ENCODE data around the gene TK1.
"Not testable (repeated sequence)": the region's sequence is repeated elsewhere in the genome, so short reads cannot be mapped to it uniquely, and the experiment has no call there.

Gene TK1

DNA sequence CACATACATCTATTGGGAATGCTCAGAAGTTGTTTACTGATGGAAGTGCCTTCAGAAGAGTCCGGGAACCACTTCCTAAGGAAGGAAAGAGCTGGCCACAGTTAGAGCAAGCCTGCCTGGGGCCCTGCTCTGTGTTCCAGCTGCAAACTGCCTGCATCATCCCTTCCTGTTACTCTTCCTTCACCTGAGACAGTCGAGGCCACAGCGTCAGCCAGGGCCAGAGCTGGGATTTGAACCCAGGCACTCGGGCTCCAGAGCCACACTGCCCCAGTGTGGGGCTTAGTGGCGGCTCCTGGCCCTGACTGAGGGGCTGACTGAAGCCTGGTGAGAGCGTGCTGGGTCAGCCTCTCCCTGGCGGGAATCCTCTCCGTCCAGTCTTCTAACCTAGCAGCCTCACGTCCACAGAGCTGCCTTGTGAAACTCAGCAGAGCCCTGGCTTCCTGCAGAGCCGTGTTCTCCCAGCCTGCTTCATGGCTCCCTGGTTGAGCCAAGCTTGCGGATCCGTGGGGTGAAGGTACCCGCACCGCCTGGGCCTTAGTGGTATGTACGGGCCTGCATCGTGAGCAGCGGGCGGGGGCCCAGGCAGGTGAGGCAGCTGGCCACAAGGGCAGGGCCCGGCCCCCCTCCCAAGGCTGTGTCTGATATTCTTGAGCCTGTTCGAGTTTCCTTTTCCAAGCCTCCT is 45.3 kb downstream of the TK1 start:
- no peak for TF ChIP-seq CTCF (IDR thresholded peaks at IDR 0.05)
- no peak overlapping the region for H3K4me3 ChIP-seq
- DNase-seq (ENCODE audit: low spot score), result peak; percentile 69
- no peak overlapping the region for H3K27ac ChIP-seq

DNA sequence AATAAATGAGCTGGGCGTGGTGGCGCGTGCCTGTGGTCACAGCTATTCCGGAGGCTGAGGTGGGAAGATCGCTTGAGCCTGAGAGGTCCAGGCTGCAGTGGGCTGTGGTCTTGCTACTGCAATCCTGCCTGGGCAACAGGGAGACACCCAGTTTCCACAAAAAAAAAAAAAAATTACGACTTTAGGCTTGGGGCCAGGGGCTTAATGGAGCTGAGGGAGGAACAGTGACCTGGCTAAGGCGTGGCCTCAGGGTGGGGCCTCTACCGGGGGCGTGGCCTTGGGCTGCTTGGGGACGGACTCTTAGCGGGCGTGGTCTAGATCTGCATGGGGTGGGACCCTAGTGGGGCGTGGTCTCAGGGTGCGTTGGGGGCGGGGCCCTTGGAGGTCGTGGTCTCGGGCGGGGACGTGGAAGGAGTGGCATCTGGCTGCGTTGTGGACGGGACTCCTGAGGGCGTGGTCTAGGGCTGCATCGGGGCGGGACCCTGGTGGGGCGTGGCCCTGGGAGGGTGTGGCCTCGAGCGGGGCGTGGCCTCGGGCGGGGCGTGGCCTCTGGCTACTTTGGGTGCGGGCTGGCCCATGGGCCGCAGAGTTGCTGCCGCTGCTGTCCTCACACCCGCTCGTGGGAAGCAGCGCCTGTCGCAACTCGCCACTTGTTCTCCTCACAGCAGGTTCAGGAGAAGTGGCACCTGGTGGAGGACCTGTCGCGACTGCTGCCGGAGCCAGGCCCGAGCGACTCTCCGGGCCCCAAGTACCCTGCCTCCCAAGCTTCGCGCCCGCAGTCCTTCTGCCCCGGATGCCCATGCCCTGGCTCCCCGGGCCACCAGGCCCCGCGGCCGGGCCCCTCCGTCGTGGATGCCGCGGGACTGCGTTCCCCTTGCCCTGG is 46.4 kb downstream of the TK1 start:
- TF ChIP-seq CTCF (IDR thresholded peaks at IDR 0.05), result no peak
- Histone ChIP-seq H3K27ac (peak overlapping the region in 1 of 2 donors; percentile 2), H3K4me3 (peak overlapping the region; percentile 14)
- peak; percentile 83 for DNase-seq (ENCODE audit: low spot score)

GRCh38 chr17:78139861-78140168 is 47.0 kb downstream of the TK1 start:
- DNase-seq (ENCODE audit: low spot score); H3K27ac ChIP-seq; H3K4me3 ChIP-seq: not testable (repeated sequence)

- no peak overlapping the region for H3K27ac ChIP-seq
- no peak for TF ChIP-seq CTCF (IDR thresholded peaks at IDR 0.05)
- DNase-seq (ENCODE audit: low spot score), result peak; percentile 71
- H3K4me3 ChIP-seq, result no peak overlapping the region
These were observed 48.4 kb downstream of the TK1 start for GRCh38 chr17:78138204-78139060.

DNA sequence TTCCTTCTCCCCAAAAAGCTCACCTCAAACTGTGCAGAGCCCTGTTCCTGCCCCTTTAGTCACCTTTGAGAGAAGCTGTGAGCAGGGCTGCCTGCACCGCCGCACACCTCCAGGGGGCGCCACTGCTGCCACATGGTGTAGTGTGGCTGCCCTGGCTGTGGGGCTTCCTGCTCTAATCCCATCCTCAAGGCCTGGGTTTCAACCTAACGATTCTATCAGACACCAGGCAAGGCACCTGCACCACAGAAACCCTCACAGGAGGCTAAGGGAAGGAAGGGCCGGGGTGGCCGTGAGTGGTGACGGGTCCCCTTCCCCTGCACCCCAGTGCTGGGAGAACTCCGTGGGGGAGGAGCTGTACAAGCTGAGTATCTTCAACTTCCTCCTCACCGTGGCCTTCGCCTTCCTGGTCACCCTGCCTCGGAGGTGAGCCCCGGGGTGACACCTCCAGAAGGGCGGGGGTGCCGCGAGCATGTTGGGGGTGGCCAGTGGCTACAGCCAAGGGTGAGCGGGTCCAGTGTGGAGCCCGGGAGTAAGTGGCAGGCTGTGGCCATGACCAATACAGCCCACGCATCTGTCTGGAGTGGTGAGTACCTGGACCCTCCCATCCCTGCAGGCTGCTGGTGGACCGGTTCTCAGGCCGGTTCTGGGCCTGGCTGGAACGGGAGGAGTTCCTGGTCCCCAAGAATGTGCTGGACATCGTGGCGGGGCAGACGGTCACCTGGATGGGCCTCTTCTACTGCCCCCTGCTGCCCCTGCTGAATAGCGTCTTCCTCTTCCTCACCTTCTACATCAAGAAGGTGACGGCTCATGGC is 49.3 kb downstream of the TK1 start:
- peak; percentile 73 for DNase-seq (ENCODE audit: low spot score)
- no peak overlapping the region for H3K4me3 ChIP-seq
- no peak overlapping the region for H3K27ac ChIP-seq
- no peak for TF ChIP-seq CTCF (IDR thresholded peaks at IDR 0.05)

GRCh38 chr17:78135858-78136500 is 50.9 kb downstream of the TK1 start:
- no peak for TF ChIP-seq CTCF (IDR thresholded peaks at IDR 0.05)
- Histone ChIP-seq H3K27ac (no peak overlapping the region), H3K4me3 (no peak overlapping the region)
- no peak for DNase-seq (ENCODE audit: low spot score)

Measured in coronary artery (tissue), 2 donors.